GM12878 (cell line): Measurements from ENCODE around the gene NAALADL1. TPM values are rescaled to one million over a fixed set of nuclear protein-coding genes. Genes with fewer than 3 reads are reported as not detected.

Experiments
- CHD2 ChIP-seq: IDR thresholded peaks from 2 replicates; pipeline ENCODE4 v1.6.1; 2011; ENCODE audit warnings: low read depth, low read length, improper control_type of control experiment, borderline replicate concordance
- CHD4 ChIP-seq: fragments of 200-600 bp; sonication (generic); IDR thresholded peaks from 2 replicates; pipeline ENCODE4 v1.6.1; 2016; ENCODE audit warnings: mild to moderate bottlenecking
- ESRRA ChIP-seq: IDR thresholded peaks from 2 replicates; pipeline ENCODE4 v1.6.1; 2012; ENCODE audit warnings: mild to moderate bottlenecking, low read length, improper control_type of control experiment
- ETV6 ChIP-seq, 2 experiments: fragments of 450-650 bp in 1 of 2; IDR thresholded peaks in 1 of 2; conservative IDR thresholded peaks in 1 of 2; 2 replicates each; pipeline ENCODE4 v1.6.1; 2014; ENCODE audit warnings: antibody characterized with exemption in 1 of 2, borderline replicate concordance in 1 of 2, low read depth in 1 of 2, mild to moderate bottlenecking in 1 of 2, moderate library complexity in 1 of 2
- EZH2 ChIP-seq: IDR thresholded peaks from 2 replicates; pipeline ENCODE4 v1.6.1; 2012; ENCODE audit warnings: low read depth, mild to moderate bottlenecking, control low read depth, inconsistent platforms, low read length, borderline replicate concordance; ENCODE audit not compliant: control insufficient read depth
- IRF4 ChIP-seq: IDR thresholded peaks from 2 replicates; pipeline ENCODE4 v1.6.1; 2011; ENCODE audit warnings: low read depth, low read length
- KDM1A ChIP-seq: fragments of 200-600 bp; sonication (generic); IDR thresholded peaks from 2 replicates; pipeline ENCODE4 v1.6.1; 2016; ENCODE audit warnings: borderline replicate concordance
- KLF5 ChIP-seq: fragments of 450-650 bp; IDR thresholded peaks from 2 replicates; pipeline ENCODE4 v1.6.1; 2014; ENCODE audit warnings: mild to moderate bottlenecking; ENCODE audit not compliant: partially characterized antibody
- MTA3 ChIP-seq: IDR thresholded peaks from 2 replicates; pipeline ENCODE4 v1.6.1; 2012; ENCODE audit warnings: low read length, inconsistent platforms, borderline replicate concordance
- NR2C1 ChIP-seq: fragments of 450-650 bp; IDR thresholded peaks from 2 replicates; pipeline ENCODE4 v1.6.1; 2017; ENCODE audit warnings: antibody characterized with exemption, mild to moderate bottlenecking, moderate library complexity
- POLR2A ChIP-seq: IDR thresholded peaks from 2 replicates; pipeline ENCODE4 v1.6.1; 2011; ENCODE audit warnings: low read depth, mild to moderate bottlenecking, low read length
- SREBF2 ChIP-seq: IDR thresholded peaks from 2 replicates; pipeline ENCODE4 v1.6.1; 2012; ENCODE audit warnings: mild to moderate bottlenecking, low read length
- TCF3 ChIP-seq: IDR thresholded peaks from 2 replicates; pipeline ENCODE4 v1.6.1; 2012; ENCODE audit warnings: low read depth, mild to moderate bottlenecking, low read length, borderline replicate concordance; ENCODE audit not compliant: insufficient read depth
- polyA plus RNA-seq, 11 experiments: library from polyadenylated mRNA; depleted of rRNA in 4 of 11; unstranded in 6 of 11; stranded (reverse) in 5 of 11; fragments of >200 nt; fragmentation: Nextera tagmentation in 4 of 11; fragmentation: Illumina TruSeq in 1 of 11; extraction: Ambion mirVana in 4 of 11; extraction: Trizol in 1 of 11; gene quantifications; 1 replicate in 1 of 11; 2 replicates in 10 of 11; pipeline versions ENCODE4 v1.2.1 to v1.2.3, GENCODE V29; 2011 to 2016; ENCODE audit warnings: inconsistent platforms in 2 of 11, missing spikeins in 2 of 11, low read depth in 1 of 11
- total RNA-seq, 4 experiments: library from RNA; depleted of rRNA in 3 of 4; stranded (reverse); fragments of >200 nt in 3 of 4; fragmentation: Illumina TruSeq in 1 of 4; extraction: Trizol in 1 of 4; gene quantifications; 2 replicates each; pipeline versions ENCODE4 v1.2.1 to v1.2.3, GENCODE V29; 2013 to 2021
- TF ChIP-seq, protein P1 (sequence below): fragments of 450-650 bp; IDR thresholded peaks from 2 replicates; pipeline ENCODE4 v1.6.1; 2017; ENCODE audit warnings: mild to moderate bottlenecking
- TF ChIP-seq, protein P2 (sequence below): fragments of 150-350 bp; IDR thresholded peaks from 2 replicates; pipeline ENCODE4 v1.6.1; 2014; ENCODE audit warnings: mild to moderate bottlenecking, low read depth, low read length
- TF ChIP-seq, protein P3 (sequence below): IDR thresholded peaks from 2 replicates; pipeline ENCODE4 v1.6.1; 2012; ENCODE audit warnings: low read depth, low read length, improper control_type of control experiment
- TF ChIP-seq, protein P4 (sequence below): fragments of 450-650 bp; IDR thresholded peaks from 2 replicates; pipeline ENCODE4 v1.6.1; 2017; ENCODE audit warnings: antibody characterized with exemption, mild to moderate bottlenecking, moderate library complexity
- TF ChIP-seq, protein P5 (sequence below): fragments of 450-650 bp; IDR thresholded peaks from 2 replicates; pipeline ENCODE4 v1.6.1; 2018; ENCODE audit warnings: borderline replicate concordance, mild to moderate bottlenecking; ENCODE audit not compliant: partially characterized antibody
- TF ChIP-seq, protein P6 (sequence below): IDR thresholded peaks from 2 replicates; pipeline ENCODE4 v1.6.1; 2012; ENCODE audit warnings: low read depth, low read length, improper control_type of control experiment

Gene NAALADL1
- total and polyA plus RNA-seq, 10 of the 15 experiments (the other 5 are each of a cell fraction or from before 2014, with no cell fraction given): 0.77 to 5.5 (median 1.5) TPM

DNA sequence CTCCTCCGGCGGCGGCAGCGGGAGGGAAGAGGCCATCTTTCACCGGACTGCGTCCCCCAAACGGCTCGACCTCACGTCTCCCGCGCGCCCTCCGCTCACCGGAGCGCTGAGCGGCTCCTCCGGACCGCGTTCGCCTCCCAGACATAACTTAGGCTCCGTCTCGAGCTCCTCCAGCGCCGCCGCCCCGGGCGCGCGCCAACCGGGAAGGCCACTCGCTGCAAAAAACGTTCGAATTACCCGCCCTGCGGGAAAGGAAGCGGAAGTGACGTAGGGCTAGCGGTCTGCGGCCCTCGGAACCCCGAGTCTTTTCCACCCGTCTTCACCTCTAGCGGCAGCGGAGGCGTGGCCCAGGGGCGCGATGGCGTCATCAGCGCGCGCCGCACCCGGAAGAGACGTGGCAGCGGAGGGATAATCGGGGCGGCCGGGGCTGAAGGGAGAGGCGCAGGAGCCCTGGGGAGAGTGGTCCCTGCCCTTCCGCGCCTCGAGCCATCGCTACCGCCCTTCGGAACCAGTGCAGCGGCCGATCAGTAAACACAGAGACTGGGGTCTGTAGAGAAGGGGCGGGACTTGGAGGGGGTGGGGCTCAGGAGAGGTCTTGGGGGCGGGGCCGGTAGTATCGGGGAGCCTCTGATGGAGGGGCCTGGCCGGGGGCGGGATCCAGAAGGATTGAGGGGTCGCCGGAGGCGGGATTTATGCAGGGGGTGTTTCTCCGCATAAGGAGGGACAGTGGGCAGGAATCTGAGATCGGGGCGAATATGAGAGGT is 25.7 kb upstream of the NAALADL1 start, which contains the start of the genes CDCA5 and ZFPL1 (continued):
- no peak for TF ChIP-seq MTA3
- TF ChIP-seq ESRRA: peak; percentile 80
- TF ChIP-seq EZH2: no peak
- TF ChIP-seq CHD4: no peak
- TF ChIP-seq, protein P1, sequence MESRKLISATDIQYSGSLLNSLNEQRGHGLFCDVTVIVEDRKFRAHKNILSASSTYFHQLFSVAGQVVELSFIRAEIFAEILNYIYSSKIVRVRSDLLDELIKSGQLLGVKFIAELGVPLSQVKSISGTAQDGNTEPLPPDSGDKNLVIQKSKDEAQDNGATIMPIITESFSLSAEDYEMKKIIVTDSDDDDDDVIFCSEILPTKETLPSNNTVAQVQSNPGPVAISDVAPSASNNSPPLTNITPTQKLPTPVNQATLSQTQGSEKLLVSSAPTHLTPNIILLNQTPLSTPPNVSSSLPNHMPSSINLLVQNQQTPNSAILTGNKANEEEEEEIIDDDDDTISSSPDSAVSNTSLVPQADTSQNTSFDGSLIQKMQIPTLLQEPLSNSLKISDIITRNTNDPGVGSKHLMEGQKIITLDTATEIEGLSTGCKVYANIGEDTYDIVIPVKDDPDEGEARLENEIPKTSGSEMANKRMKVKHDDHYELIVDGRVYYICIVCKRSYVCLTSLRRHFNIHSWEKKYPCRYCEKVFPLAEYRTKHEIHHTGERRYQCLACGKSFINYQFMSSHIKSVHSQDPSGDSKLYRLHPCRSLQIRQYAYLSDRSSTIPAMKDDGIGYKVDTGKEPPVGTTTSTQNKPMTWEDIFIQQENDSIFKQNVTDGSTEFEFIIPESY: no peak
- TF ChIP-seq NR2C1: peak; percentile 84
- TF ChIP-seq, protein P2, sequence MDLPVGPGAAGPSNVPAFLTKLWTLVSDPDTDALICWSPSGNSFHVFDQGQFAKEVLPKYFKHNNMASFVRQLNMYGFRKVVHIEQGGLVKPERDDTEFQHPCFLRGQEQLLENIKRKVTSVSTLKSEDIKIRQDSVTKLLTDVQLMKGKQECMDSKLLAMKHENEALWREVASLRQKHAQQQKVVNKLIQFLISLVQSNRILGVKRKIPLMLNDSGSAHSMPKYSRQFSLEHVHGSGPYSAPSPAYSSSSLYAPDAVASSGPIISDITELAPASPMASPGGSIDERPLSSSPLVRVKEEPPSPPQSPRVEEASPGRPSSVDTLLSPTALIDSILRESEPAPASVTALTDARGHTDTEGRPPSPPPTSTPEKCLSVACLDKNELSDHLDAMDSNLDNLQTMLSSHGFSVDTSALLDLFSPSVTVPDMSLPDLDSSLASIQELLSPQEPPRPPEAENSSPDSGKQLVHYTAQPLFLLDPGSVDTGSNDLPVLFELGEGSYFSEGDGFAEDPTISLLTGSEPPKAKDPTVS: no peak
- TF ChIP-seq, protein P3, sequence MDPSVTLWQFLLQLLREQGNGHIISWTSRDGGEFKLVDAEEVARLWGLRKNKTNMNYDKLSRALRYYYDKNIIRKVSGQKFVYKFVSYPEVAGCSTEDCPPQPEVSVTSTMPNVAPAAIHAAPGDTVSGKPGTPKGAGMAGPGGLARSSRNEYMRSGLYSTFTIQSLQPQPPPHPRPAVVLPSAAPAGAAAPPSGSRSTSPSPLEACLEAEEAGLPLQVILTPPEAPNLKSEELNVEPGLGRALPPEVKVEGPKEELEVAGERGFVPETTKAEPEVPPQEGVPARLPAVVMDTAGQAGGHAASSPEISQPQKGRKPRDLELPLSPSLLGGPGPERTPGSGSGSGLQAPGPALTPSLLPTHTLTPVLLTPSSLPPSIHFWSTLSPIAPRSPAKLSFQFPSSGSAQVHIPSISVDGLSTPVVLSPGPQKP: peak; percentile 68
- peak in 1 of 2 experiments; percentile 40; a peak in 2 of 4 replicates for TF ChIP-seq ETV6 (conservative IDR thresholded peaks at IDR 0.05 in 1 of 2, IDR thresholded peaks at IDR 0.05 in 1 of 2; ENCODE audit: borderline replicate concordance in 1 of 2, low read depth in 1 of 2)
- TF ChIP-seq KDM1A: no peak
- TF ChIP-seq, protein P4, sequence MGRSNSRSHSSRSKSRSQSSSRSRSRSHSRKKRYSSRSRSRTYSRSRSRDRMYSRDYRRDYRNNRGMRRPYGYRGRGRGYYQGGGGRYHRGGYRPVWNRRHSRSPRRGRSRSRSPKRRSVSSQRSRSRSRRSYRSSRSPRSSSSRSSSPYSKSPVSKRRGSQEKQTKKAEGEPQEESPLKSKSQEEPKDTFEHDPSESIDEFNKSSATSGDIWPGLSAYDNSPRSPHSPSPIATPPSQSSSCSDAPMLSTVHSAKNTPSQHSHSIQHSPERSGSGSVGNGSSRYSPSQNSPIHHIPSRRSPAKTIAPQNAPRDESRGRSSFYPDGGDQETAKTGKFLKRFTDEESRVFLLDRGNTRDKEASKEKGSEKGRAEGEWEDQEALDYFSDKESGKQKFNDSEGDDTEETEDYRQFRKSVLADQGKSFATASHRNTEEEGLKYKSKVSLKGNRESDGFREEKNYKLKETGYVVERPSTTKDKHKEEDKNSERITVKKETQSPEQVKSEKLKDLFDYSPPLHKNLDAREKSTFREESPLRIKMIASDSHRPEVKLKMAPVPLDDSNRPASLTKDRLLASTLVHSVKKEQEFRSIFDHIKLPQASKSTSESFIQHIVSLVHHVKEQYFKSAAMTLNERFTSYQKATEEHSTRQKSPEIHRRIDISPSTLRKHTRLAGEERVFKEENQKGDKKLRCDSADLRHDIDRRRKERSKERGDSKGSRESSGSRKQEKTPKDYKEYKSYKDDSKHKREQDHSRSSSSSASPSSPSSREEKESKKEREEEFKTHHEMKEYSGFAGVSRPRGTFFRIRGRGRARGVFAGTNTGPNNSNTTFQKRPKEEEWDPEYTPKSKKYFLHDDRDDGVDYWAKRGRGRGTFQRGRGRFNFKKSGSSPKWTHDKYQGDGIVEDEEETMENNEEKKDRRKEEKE: no peak
- TF ChIP-seq SREBF2: 0 out of 2 replicates have a peak, but pooled peaks have one; percentile 46
- peak; percentile 97 for TF ChIP-seq POLR2A
- TF ChIP-seq, protein P5, sequence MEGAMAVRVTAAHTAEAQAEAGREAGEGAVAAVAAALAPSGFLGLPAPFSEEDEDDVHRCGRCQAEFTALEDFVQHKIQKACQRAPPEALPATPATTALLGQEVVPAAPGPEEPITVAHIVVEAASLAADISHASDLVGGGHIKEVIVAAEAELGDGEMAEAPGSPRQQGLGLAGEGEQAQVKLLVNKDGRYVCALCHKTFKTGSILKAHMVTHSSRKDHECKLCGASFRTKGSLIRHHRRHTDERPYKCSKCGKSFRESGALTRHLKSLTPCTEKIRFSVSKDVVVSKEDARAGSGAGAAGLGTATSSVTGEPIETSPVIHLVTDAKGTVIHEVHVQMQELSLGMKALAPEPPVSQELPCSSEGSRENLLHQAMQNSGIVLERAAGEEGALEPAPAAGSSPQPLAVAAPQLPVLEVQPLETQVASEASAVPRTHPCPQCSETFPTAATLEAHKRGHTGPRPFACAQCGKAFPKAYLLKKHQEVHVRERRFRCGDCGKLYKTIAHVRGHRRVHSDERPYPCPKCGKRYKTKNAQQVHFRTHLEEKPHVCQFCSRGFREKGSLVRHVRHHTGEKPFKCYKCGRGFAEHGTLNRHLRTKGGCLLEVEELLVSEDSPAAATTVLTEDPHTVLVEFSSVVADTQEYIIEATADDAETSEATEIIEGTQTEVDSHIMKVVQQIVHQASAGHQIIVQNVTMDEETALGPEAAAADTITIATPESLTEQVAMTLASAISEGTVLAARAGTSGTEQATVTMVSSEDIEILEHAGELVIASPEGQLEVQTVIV: peak; percentile 89
- TF ChIP-seq CHD2: peak; percentile 92
- TF ChIP-seq KLF5: peak; percentile 54
- TF ChIP-seq IRF4: peak; percentile 43; the same call in 1 of the 2 replicates
- no peak for TF ChIP-seq TCF3
- TF ChIP-seq, protein P6, sequence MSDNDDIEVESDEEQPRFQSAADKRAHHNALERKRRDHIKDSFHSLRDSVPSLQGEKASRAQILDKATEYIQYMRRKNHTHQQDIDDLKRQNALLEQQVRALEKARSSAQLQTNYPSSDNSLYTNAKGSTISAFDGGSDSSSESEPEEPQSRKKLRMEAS: peak; percentile 94
